Chondrocyte (in vitro differentiated cells): ENCODE measurements around the gene LYRM7. TPM values are rescaled to one million over a fixed set of nuclear protein-coding genes. Genes with fewer than 3 reads are reported as not detected.

Experiments
- DNase-seq: peaks from one replicate; pipeline ENCODE4 v3.0.0; 2021; ENCODE audit warnings: mixed read lengths, low spot score
- H3K27ac Mint-ChIP-seq: one replicate; pipeline ENCODE4 v1.8.0; 2021; ENCODE audit warnings: mild to moderate bottlenecking, moderate library complexity, mixed read lengths; ENCODE audit not compliant: unreplicated experiment
- H3K27me3 Mint-ChIP-seq: 2 replicates; pipeline ENCODE4 v1.8.0; 2021; ENCODE audit warnings: low read depth, mixed read lengths
- H3K36me3 Mint-ChIP-seq: 2 replicates; pipeline ENCODE4 v1.8.0; 2021; ENCODE audit warnings: low read depth, mixed read lengths
- H3K4me1 Mint-ChIP-seq: 2 replicates; pipeline ENCODE4 v1.8.0; 2021; ENCODE audit warnings: low read depth, mild to moderate bottlenecking, mixed read lengths
- H3K4me3 Mint-ChIP-seq: one replicate; pipeline ENCODE4 v1.8.0; 2021; ENCODE audit warnings: mild to moderate bottlenecking, moderate library complexity, mixed read lengths; ENCODE audit not compliant: unreplicated experiment
- H3K9me3 Mint-ChIP-seq: 2 replicates; pipeline ENCODE4 v1.8.0; 2021; ENCODE audit warnings: low read depth, mixed read lengths
- total RNA-seq: library from RNA; stranded (reverse); gene quantifications from 3 replicates; pipeline ENCODE4 v1.2.1, GENCODE V29; 2021
- TF ChIP-seq, protein P1 (sequence below): fragments of 200-600 bp; sonication (generic); IDR thresholded peaks from 2 replicates; pipeline ENCODE4 v1.5.0; 2021; ENCODE audit warnings: antibody characterized with exemption, mild to moderate bottlenecking, moderate library complexity

Gene LYRM7
- total RNA-seq, 1 donor from 2014 or later, result 10.1 TPM

- H3K4me1 Mint-ChIP-seq, result peaks cover 18% of the 10 kb centered on the region
- H3K9me3 Mint-ChIP-seq, result no peaks in the 10 kb centered on the region
- H3K27ac Mint-ChIP-seq, result no peak overlapping the region
- no peak overlapping the region for H3K4me3 Mint-ChIP-seq
- TF ChIP-seq, protein P1, sequence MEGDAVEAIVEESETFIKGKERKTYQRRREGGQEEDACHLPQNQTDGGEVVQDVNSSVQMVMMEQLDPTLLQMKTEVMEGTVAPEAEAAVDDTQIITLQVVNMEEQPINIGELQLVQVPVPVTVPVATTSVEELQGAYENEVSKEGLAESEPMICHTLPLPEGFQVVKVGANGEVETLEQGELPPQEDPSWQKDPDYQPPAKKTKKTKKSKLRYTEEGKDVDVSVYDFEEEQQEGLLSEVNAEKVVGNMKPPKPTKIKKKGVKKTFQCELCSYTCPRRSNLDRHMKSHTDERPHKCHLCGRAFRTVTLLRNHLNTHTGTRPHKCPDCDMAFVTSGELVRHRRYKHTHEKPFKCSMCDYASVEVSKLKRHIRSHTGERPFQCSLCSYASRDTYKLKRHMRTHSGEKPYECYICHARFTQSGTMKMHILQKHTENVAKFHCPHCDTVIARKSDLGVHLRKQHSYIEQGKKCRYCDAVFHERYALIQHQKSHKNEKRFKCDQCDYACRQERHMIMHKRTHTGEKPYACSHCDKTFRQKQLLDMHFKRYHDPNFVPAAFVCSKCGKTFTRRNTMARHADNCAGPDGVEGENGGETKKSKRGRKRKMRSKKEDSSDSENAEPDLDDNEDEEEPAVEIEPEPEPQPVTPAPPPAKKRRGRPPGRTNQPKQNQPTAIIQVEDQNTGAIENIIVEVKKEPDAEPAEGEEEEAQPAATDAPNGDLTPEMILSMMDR, result no peak
- no peaks in the 10 kb centered on the region for H3K36me3 Mint-ChIP-seq
- DNase-seq, result no peak
- H3K27me3 Mint-ChIP-seq, result no peaks in the 10 kb centered on the region
Measured at GRCh38 chr5:131220566-131220965, 49.8 kb downstream of the LYRM7 start.

GRCh38 chr5:131221008-131221703 lies 50.4 kb downstream of the LYRM7 start:
- Mint-ChIP-seq H3K27ac (no peak overlapping the region), H3K9me3 (no peaks in the 10 kb centered on the region), H3K4me3 (no peak overlapping the region), H3K4me1 (peaks cover 18% of the 10 kb centered on the region), H3K27me3 (no peaks in the 10 kb centered on the region), H3K36me3 (no peaks in the 10 kb centered on the region)
- no peak for DNase-seq
- TF ChIP-seq, protein P1, result no peak

- peaks cover 18% of the 10 kb centered on the region for H3K4me1 Mint-ChIP-seq
- H3K36me3 Mint-ChIP-seq, result no peaks in the 10 kb centered on the region
- no peak overlapping the region for H3K27ac Mint-ChIP-seq
- TF ChIP-seq, protein P1, result no peak
- DNase-seq, result no peak
- no peak overlapping the region for H3K4me3 Mint-ChIP-seq
- no peaks in the 10 kb centered on the region for H3K27me3 Mint-ChIP-seq
- H3K9me3 Mint-ChIP-seq, result no peaks in the 10 kb centered on the region
Measured at GRCh38 chr5:131221888-131222287, 51.1 kb downstream of the LYRM7 start.

GRCh38 chr5:131222731-131223130 lies 52.0 kb downstream of the LYRM7 start:
- no peak for DNase-seq
- TF ChIP-seq, protein P1, result no peak
- Mint-ChIP-seq H3K36me3 (no peaks in the 10 kb centered on the region), H3K27me3 (no peaks in the 10 kb centered on the region), H3K4me1 (peaks cover 18% of the 10 kb centered on the region), H3K9me3 (no peaks in the 10 kb centered on the region), H3K4me3 (no peak overlapping the region), H3K27ac (no peak overlapping the region)

DNA sequence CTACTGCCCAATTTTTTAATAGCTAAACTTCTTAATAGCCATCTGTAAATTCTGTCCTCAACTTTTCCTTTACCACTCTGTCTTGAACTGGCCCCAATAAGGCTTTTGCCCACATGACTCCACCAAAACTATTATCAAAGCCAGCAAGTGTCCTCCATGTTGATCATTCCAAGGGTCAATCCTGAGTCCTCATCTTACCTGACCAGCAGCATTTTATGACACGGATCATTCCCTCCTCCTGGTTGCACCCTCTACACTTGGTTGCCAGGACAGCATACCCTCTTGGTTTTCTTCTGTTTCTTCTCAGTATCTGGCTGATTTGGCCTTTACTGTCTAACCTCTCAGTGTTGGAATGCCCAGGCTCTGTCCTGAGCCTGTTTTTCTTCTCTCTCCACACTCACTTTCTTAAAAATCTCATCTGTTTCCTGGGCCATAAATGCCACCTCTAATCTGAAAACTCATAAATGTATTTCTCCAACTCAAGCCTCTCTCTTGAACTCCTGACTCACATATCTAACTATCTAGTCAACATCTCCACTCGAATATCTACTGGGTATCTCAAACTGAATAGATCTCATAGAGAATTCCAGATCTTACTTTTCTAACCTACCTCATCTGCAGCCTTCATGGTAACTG lies 53.1 kb downstream of the LYRM7 start:
- H3K4me3 Mint-ChIP-seq, result no peak overlapping the region
- H3K27ac Mint-ChIP-seq, result no peak overlapping the region
- H3K4me1 Mint-ChIP-seq, result peaks cover 13% of the 10 kb centered on the region
- DNase-seq, result no peak
- H3K27me3 Mint-ChIP-seq, result no peaks in the 10 kb centered on the region
- TF ChIP-seq, protein P1, result no peak
- H3K9me3 Mint-ChIP-seq, result no peaks in the 10 kb centered on the region
- no peaks in the 10 kb centered on the region for H3K36me3 Mint-ChIP-seq
